Hippocampal formation (tissue), 2 donors: Measurements from ENCODE around the gene ANXA6.
"Not testable (repeated sequence)": the region's sequence is repeated elsewhere in the genome, so short reads cannot be mapped to it uniquely, and the experiment has no call there.

Experiments used
- DNase-seq, 2 donors: peaks; one replicate each; lab custom pipeline; 2025; lab: John Stamatoyannopoulos, UW

The ANXA6 gene

DNA sequence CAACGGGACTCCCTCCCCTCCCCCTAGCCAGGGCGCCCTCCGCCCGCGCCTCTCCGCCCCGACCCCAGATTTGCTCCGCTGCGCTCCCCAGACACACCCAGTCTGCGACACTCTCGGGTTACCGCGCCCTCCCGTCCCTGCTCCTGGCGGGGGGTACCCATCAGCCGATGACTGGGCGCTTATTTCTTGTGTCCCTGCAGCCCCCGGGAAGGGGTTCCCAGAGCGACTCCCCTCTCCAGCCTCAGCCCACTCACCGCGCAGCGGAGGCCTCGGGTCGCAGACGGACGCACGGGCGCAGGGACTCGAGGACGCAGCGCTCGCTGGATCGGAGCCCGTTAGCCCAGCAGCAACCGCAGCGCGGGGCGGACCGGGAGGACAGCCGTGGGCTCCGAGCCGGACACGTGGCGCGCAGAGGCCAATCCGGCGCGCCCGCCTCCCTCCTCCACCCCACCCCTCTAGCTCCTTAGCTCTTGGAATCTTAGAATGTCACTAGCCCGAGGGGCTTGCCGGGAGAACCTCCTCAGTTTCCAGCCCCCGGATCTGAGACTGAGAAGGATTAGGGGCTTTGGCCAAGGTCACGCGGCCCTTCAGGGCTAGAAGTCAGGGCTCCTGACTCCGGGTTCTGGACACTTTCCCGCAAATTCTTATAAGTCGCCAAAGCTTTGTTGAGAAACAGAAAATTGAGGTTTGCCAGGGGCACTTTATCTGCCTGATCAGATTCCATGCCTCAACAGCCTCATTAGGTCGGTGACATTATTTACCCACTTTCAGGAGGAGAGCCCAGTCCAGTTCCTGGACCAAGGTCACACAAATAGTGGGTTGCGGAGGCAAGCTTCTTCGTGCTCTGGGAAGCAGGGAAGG lies at the start of gene ANXA6:
Gene ANXA6, minus strand, starts transcription at position 354 of the 861 bp plus-strand sequence. CDS start 9,878 bp downstream, outside the sequence.
- DNase-seq: peak; percentile 64 to 69

DNA sequence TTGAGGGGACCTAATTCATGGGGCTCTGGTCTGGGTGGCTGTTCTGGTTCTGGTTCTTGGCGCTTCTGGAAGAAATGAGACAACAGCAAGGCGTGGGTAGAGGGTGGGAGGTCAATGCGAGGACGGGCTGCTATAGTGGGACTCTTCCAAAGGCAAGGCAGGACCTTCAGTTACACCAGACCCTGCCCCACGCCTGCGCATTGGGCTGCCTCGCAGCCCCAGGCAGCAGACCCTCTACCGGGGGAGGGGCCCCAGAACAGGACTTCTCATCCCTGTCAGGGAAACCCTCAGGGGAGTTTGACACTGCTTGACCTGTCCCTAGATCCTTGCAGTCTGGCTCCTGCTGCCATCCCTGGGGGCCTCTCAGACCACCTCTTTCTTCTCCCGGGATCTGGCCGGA lies 47.8 kb upstream of the ANXA6 start:
- no peak for DNase-seq

DNA sequence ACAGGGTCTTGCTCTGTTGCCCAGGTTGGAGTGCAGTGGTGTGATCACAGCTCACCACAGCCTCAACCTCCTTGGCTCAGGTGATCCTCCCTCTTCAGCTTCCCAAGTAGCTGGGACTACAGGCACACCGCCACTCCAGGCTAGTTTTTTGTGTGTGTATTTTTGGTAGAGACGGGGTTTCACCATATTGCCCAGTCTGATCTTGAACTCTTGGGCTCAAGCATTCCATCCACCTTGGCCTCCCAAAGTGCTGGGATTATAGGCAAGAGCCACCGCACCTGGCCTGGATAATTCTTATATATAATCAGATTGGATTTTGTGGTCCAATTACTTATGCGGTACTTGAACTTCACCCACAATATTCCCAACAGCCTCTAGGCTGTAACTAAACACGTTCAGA lies 46.5 kb upstream of the ANXA6 start:
- no peak for DNase-seq

DNA sequence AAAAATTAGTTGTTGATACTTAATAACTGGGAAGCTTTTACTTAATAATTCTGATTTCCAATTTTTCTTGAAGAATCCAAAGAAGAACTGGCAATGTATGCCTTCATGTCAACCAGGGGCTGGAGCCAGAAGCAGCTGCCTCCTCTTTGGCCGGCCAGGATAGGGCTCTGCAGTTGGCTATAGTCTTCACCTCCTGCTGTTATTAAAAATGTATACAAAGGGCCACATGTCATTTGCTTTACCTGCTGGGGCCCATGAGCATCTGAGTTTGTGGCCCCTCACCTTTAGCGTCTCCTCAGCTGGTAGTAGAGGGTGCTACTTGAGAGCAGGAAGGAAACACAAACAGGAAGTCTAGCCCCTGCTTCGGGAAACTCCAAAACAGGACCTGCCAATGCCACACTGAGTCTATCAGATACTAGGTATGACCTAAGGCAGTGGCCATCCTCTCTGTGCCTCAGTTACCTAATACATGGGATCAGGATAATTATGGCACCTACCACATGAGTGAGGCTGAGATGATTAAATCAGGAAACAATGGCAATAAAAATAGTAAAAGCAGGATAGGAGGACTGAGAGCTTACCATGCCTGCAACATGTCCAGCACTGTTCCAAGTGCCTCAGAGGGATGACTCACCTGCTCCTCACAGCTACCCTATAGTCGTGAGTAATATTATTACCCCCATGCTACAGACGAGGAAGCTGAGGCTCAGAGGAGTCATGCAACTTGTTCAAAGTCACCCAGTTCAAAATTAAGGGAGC lies 45.0 kb upstream of the ANXA6 start:
- no peak for DNase-seq

DNA sequence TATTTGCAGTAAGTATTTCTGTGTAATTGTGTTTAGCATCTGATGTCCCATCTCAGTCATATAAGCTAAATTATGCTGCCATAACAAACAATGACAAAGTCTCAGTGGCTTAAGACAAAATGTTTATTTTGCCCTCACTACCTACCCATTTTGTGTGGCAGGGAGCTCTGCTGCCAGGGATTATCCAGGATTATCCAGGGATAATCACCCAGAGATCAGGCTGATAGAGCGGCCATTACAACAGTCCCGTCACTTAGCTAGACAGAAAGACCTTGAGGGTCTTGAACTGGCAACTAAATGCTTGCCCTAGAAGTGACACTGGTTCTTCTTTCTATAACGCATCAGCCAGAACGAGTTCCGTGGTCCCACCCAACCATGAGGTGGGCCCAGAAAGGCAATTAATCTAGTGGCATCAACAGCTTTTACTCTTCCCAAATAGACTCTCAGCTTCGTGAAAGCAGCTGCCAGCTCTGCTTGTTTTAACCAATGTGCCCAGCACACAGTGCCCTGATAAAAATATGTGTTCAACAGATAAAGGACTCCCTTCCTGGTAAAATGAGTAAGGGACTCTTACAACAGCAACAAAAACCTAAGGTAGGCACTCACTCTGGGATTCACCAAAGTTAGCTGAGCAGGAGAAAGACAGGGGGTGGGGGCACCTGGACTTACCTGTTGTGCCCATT lies 43.5 kb upstream of the ANXA6 start:
- DNase-seq: no peak

DNA sequence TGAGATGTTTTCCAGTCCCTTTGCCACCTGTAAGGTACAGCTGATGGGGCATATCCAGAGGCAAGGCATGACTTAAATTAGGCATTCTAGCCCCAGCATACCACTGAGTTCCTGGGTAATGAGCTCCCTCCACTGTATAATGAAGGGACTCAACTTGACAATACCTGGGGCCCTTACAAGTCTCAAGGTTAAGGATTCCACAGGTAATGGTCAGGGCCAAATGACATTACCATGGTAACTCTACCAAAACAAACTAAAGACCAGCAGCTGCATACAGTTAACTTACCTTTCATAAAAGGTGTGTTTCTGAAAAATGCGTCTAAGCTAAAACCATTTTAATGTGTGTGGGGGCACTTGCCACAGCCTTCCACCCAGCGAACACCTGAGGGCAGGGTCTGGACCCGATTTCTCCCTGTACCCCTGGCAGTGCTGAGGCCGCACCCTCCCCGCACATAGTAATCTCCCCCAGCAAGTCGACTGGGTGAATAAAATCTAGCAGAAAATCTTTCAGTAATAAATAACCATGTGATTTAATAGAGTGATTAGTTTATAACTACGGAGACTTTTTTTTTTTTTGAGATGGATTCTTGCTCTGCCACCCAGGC lies 42.1 kb upstream of the ANXA6 start:
- no peak for DNase-seq

DNA sequence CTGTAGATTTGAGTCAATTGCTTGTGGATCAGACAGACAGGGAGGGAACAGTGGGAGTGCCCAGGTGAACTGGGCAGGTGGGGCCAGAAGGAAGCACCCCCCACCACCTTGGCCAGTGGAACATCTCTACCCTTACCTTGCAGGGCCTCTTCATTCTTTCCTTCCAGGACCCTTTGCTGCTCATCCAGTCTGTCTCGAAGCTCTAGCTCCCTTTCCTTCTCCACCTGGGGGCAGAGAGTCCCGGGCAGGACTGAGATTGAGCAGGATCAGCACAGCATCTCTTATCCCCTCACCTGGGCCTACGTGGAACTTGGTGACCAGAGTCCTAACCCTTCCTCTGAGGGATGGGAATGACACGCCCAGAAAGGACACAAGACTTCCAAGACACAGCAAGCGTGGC lies 41.3 kb upstream of the ANXA6 start:
- no peak for DNase-seq

DNA sequence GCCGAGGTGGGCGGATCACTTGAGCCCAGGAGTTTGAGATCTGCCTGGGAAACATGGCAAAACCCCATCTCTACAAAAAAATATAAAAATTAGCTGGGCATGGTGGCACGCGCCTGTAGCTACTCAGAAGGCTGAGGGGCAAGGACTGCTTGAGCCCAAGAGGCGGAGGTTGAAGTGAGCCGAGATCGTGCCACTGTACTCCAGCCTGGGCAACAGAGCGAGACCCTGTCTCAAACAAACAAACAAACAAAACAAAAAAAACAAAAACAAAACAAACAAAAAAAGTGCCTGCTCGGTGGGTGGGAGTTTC lies 39.7 kb upstream of the ANXA6 start:
- not testable (repeated sequence) for DNase-seq

DNA sequence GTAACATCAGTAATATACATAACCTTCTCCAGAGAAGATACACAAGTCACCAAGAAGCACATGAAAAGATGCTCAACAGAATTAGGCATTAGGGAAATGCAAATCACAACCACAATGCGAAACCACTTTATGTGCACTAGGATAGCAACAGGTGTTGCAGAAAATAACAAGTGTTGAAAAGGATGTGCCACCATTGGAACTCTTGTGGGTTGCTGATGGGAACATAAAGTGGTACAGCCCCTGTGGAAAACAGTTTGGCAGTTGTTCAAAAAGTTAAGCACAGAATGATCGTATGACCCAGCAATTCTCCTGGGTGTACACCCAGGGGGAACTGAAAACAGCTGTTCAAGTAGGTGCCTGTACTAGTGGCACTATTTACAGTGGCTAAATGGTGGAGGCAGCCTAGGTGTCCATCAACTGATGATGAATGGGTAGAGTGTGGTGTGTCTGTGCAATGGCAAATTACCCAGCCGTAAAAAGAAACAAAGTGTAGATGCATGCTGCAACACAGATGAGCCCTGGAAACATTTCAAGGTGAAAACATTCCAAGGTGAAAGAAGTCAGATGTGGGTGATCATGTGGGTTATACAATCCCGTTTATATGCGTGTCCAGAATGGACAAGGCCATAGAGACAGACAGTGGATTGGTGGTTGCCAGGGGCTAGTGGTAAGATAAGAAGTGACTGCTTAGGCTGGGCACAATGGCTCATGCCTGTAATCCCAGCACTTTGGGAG lies 39.1 kb upstream of the ANXA6 start:
- no peak for DNase-seq

DNA sequence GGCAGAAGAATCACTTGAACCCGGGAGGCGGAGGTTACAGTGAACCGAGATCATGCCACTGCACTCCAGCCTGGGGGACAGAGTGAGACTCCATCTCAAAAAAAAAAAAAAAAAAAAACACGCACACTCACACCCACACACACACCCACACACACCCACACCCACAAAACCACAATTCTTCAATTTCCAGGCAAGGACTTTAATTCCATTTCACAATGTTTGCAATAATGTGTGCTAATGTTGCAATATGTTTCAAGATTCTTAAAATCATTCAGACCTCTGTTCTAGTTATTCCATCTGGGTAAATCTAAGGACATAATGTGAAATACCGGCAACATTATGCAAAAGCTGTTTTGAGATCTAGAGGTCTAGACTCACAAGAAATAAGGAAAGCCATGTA lies 38.0 kb upstream of the ANXA6 start:
- no peak for DNase-seq

DNA sequence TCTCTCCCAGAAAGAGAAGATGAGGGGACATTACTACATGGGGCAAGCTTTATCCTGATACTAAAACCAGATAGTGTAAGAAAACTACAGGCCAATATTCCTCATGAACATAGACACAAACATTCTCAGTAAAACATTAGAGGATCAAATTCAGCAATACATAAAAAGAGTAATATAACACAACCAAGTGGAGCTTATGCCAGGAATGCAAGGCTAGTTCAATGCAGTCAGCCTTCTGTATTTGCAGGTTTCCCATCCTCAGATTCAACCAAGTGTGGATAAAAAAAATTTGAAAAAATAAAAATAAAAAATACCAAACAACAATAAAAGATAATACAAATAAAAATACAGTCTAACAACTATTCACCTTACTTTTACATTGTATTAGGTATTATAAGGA lies 35.0 kb upstream of the ANXA6 start:
- DNase-seq: no peak

DNA sequence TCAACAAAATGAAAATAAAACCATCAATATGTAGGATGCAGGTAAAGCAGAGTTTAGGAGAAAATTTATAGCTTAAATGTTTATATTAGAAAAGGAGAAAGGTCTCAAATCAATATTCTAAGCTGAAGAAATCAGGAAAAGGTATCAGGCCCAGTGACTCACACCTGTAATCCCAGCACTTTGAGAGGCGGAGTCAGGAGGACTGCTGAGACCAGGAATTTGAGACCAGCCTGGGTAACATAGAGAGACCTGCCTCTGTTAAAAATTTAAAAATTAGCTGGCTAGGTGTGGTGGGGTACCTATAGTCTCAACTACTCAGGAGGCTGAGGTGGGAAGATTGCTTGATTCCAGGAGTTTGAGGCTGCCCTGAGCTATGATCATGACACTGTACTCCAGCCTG lies 34.1 kb upstream of the ANXA6 start:
- DNase-seq: no peak

DNA sequence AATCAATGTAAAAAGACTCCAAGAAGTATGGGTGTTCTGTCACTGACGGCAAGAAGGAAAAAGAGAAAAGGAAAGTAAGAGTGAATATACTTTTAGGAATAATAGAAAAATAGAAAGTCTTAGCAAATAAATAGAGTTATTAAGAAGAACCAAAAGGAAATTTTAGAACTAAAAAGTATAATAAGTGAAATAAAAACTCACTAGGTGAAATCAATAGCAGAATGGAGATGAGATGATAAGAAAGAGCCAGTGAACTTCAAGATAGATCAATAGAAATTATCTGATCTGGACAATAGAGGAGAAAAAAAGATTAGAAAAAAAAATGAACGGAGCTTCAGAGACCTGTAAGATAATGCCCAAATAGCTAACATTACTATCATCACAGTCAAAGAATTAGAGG lies 31.6 kb upstream of the ANXA6 start:
- DNase-seq: no peak

DNA sequence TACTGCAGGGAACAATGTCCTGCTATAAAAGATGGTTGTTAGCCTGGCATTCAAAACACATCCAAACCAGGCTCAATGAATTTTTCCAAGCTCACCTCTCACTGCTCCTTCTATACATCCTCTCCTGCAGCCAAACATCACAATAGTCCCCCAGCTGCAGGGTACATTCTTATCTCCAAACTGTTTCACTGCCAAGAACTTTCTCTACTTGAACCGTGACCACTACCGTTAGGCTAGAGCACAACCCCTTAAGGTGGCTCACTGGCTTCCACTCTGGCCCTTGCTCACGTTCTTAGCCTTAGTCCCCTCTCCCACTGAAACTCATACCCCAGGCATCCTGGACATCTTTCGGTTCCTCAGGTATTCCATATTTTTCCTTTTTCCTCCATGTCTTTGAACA lies 29.0 kb upstream of the ANXA6 start:
- no peak for DNase-seq

DNA sequence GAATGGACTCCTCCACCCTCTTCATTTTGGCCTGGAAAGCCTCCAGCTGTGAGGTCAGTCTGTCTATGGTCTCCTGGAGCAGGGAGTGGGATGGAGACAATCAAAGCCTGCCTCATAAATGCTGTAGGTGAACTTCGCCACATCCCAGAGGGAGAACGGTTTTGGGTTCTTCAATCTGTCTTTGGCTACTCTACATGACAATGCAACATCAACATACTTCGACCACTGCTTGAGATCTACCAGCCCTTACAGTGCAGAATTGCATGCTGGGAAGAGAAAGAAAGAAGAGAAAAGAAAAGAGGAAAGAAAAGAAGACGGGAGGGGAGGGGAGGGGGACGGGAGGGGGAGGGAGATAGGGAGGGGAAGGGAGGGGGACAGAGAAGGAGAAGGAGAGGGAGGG lies 28.5 kb upstream of the ANXA6 start:
- DNase-seq: no peak

DNA sequence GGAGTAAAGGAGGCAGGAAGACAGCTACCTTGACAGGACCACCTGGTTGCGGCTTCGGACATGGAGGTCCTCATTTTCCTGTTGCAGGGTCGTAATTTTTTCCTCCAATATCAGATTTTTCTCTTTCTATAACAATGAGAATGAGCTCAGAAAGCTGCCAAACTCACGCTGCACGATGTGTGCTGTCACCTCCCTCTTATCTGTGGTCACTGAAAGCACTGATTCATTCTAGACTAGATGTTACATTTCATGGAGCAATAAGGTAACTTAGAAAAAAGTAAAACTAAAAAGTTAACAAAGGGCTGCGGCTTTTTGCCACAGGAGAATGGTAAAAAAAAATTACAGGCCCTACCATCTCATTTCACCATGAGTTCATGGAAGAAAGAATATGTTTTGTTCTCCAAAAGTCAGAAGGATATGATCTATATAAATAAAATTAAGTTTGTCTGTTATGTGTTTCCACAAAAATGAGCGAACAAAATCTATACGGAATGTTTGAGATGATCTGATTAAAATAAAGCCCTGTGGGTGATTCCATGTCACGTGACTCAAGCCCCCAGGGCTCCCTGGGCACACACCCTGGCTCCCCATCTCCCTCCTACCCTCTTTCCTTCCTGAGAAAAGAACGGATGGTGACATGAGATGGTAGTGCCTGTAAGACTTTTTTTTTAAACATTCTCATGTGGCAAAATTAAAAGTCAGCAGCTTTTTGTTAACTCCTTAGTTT lies 26.9 kb upstream of the ANXA6 start:
- DNase-seq: no peak

DNA sequence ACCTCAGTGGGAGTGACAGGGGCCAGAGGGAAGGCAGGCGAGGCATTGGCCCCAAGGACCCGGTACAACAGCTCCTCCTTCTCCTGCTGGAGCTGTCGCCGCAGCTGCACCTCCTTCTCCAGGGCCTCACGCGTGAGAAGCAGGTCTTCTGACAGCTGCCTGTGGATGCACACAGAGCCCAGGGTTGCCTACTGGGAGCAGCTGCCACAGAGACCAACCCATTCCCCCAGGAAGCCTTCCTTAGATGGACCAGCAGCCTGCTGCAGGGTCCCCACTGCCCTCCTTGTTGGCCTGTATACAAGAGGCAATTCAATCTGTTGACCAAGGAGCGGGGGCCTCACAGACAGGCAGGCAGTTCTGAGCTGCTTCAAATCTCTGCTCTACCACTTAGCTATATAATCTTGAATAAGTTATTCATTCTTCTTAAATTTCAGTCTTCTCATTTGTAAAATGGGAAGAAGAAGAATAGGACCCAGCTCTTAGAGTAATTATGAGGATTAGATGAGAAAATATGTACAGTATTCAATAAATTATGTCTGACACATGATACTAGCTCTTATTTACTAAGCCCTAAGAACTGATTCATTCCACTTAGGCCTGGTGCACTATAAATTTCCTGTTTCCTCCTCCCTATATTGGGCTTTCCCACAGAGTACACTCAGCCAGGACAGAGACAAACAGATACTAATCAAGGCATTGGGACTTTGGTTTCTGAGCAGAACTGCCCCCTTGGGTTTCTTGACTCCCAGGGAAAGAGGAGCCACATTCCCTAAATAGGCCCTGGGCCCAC lies 26.1 kb upstream of the ANXA6 start:
- DNase-seq: no peak

DNA sequence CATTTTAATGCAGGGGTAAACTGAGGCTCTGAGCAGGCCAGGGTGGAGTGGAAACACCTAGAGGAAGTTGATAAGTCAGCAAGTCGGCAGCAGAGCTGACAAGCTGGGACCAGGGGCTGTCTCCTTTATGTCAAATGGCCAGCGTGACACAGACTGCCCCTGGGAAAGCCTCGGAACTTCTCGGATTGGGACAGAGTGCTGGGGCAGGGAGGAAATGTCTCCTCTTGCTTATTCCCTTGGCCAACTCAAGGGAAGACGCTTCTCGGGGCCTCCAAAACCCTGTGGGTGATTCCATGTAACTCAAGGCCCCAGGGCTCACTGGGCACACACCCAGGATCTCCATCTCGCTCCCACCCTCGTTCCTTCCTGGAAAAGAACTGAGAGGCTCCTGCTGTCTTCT lies 25.4 kb upstream of the ANXA6 start:
- no peak for DNase-seq

DNA sequence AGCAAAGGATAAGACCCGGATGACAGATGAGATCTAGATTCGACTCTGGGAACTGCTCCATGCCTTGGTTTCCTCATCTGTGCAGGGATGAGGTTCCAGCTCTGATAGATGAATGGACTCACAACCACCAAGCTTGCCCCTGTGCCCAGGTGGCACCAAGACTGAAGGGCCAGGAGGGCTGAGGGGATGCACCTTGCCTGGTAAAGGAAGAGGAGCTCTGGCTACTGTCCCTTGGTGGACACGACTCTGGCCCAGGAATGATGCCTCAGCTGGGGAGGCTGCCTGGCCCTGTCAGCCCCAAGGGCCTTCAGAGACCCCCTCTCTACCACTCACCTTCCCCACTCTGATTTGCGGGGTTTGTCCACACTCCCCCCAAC lies 24.9 kb upstream of the ANXA6 start:
- DNase-seq: no peak

DNA sequence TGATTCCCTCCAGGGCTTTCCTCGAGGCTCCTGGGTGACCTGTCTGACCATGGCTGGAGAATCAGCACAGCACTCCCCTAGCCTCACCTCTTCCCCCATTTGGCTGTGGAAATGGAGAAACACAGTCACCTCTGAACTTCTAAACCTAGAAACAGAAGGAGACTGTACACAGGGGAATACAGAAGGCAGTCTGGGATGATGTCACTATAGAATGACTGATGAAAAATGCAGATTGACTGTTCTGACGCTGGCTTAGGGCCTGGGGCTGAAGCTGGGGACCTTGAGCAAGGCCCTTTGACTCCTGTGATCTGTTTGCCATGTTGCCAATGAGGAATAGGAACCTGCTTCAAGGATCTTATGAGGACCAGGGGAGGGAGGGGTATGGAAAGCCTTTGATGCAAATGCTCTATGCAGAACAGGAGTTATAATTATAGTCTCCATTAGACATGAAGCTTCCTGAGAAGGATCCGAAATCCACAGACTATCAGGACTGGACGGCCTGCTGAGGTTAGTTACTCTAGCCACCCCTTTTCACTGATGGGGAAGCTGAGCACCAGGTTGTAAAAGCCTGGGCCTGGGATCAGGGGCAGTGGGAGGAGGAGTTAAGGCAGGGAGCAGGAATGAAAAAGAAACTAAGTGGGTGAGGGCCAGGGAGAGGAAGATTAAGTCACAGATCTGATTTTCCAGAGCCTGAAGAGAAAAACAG lies 24.4 kb upstream of the ANXA6 start:
- no peak for DNase-seq
